ENCODE measurements around the gene WIPF1.

Gene WIPF1

DNA sequence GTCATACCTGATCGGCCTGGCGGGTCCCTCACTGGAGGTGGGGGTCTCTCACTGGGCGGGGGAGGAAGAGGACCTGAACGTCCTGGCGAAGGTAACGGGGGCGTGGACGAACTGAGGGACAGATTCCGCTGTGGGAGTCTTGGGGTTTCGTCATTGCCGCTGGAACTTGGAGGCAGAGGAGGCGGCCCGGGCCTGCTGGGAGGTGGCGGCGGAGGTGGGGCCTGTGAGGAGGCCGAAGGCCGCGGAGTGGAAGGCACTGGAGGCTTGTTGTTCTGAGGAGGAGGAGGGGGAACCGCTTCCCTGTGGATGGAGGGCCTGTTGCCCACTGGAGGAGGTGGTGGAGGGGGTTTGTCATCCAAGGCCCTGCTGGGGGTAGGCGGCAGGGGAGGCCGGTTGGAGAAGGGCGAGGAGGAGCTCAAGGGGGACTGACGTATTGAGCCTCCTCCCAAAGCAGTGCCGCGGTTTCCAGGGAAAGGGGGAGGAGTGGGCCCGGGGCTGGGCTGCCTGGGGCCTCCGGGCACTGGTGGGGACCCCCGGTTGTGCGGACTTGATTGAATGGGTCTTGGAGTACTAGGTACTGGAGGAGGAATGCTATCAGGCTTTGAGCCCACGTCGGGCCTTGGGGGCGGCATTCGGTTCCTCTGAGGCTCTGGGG, 25.8 kb downstream of the WIPF1 start:
- H3K27me3 ChIP-seq, result no peaks in the 10 kb centered on the region
- H3K36me3 ChIP-seq, result peaks cover 94 to 100% (median 100%) of the 10 kb centered on the region in 11 experiments
- peak overlapping the region in 4 of 11 experiments; percentile 14 to 34 (median 26); a peak in 4 of 22 replicates for H3K27ac ChIP-seq
- peaks cover 0 to 56% (median 24%) of the 10 kb centered on the region in 10 experiments; a peak in 13 of 20 replicates for H3K4me1 ChIP-seq
- H3K4me2 ChIP-seq, result no peak overlapping the region
- no peak for TF ChIP-seq Cebpa-rat (IDR thresholded peaks at IDR 0.05)
- H4K20me1 ChIP-seq, result peaks cover 0 to 100% (median 67%) of the 10 kb centered on the region in 11 experiments; a peak in 18 of 22 replicates
- no peak overlapping the region for H3K9ac ChIP-seq
- H3K9me3 ChIP-seq (replicated peaks in 1 of 11), result no peaks in the 10 kb centered on the region
- H3K4me3 ChIP-seq, result no peak overlapping the region

DNA sequence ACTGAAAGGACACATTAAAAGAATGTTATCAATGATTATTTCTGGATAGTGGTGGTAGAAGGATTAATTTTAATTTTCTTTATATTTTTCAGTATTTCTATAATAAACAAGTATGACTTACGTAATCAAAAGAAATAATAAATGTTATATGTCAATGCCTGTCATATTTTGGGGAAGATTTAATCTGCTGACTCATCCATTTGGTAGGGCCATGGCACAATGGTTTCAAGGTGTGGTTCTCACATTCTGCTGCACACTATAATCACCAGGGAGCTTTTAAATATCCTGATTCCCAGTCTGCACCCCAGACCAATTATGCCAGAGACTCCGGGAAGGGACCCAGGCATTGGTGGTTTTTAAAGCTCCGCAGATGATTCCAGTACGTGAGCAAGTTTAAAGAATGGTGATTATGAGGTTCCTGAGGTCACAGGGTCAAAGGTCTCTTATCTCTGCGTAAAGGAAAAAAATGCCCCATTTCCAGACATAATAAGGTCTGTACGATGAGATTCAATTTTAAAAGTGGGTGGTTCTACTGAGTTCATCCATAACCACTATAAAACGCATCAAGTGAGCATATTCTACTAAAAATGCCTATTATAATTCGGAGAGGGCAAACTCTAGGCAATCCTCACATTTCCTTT, 27.2 kb downstream of the WIPF1 start:
- Histone ChIP-seq H3K27ac (no peak overlapping the region), H3K4me3 (no peak overlapping the region), H3K9ac (no peak overlapping the region), H3K4me1 (peaks cover 0 to 56% (median 24%) of the 10 kb centered on the region in 10 experiments; a peak in 13 of 20 replicates), H3K9me3 (replicated peaks in 1 of 11) (no peaks in the 10 kb centered on the region), H3K27me3 (no peaks in the 10 kb centered on the region), H3K4me2 (0 out of 22 replicates have a peak overlapping the region, but pooled peaks of 1 of the 11 experiments have one; percentile 10), H4K20me1 (peaks cover 0 to 100% (median 61%) of the 10 kb centered on the region in 11 experiments; a peak in 17 of 22 replicates), H3K36me3 (peaks cover 94 to 100% (median 100%) of the 10 kb centered on the region in 11 experiments)
- no peak for TF ChIP-seq Cebpa-rat (IDR thresholded peaks at IDR 0.05)

DNA sequence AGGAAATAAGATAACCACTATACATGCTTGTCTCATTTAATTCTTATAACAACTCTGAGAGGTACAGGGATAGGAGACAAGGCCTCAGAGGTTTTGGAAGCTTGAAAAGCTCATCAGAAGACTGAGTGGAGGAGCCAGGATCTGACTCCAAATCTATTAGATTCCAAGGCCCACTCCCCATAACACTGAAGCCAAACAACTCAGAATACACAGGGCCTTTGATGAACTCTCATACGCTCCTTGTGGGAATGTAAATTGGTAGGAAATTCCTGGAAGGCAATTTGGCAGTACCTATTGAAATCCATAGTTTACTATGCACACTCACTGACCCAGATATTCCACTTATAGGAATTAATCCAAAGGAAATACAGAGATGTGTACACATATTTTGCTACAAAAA, 27.9 kb downstream of the WIPF1 start:
- H3K4me1 ChIP-seq, result peaks cover 0 to 55% (median 22%) of the 10 kb centered on the region in 10 experiments; a peak in 13 of 20 replicates
- H4K20me1 ChIP-seq, result peaks cover 0 to 99% (median 54%) of the 10 kb centered on the region in 11 experiments; a peak in 15 of 22 replicates
- no peak overlapping the region; a peak in 1 of 22 replicates for H3K4me2 ChIP-seq
- no peak overlapping the region for H3K9ac ChIP-seq
- no peaks in the 10 kb centered on the region for H3K27me3 ChIP-seq
- H3K36me3 ChIP-seq, result peaks cover 94 to 100% (median 100%) of the 10 kb centered on the region in 11 experiments
- no peak for TF ChIP-seq Cebpa-rat (IDR thresholded peaks at IDR 0.05)
- H3K27ac ChIP-seq, result peak overlapping the region in 2 of 11 experiments; percentile 0 to 64; a peak in 1 of 22 replicates
- H3K4me3 ChIP-seq, result no peak overlapping the region
- no peaks in the 10 kb centered on the region for H3K9me3 ChIP-seq (replicated peaks in 1 of 11)

DNA sequence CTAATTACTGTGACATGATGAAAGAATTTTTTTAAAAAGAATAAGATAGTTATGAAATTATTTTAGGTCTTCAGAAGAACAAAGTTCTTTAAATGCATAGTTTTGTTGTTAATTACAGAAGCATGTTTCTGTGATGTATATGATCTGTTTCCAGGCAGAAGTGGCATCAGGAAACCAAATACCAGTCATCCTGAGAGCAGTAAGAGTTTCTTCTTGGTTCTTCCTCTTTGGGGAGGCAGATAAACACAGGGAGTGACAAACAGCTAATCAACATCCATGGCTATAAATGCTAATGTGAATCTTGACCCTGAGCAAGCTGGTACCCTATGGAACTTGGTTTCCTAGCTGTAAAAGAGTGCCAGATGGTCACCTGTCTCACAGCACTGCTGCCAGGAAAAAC, 29.2 kb downstream of the WIPF1 start:
- no peak for TF ChIP-seq Cebpa-rat (IDR thresholded peaks at IDR 0.05)
- peaks cover 94 to 100% (median 100%) of the 10 kb centered on the region in 11 experiments for H3K36me3 ChIP-seq
- H3K4me2 ChIP-seq, result peak overlapping the region in 2 of 11 experiments; percentile 59; a peak in 3 of 22 replicates
- no peak overlapping the region for H3K9ac ChIP-seq
- H3K4me3 ChIP-seq, result no peak overlapping the region
- H3K27me3 ChIP-seq, result no peaks in the 10 kb centered on the region
- H3K4me1 ChIP-seq, result peaks cover 0 to 43% (median 11%) of the 10 kb centered on the region in 10 experiments; a peak in 13 of 20 replicates
- H4K20me1 ChIP-seq, result peaks cover 0 to 99% (median 52%) of the 10 kb centered on the region in 11 experiments; a peak in 15 of 22 replicates
- no peaks in the 10 kb centered on the region for H3K9me3 ChIP-seq (replicated peaks in 1 of 11)
- H3K27ac ChIP-seq, result peak overlapping the region in 3 of 11 experiments; percentile 12 to 64 (median 37); a peak in 4 of 22 replicates

DNA sequence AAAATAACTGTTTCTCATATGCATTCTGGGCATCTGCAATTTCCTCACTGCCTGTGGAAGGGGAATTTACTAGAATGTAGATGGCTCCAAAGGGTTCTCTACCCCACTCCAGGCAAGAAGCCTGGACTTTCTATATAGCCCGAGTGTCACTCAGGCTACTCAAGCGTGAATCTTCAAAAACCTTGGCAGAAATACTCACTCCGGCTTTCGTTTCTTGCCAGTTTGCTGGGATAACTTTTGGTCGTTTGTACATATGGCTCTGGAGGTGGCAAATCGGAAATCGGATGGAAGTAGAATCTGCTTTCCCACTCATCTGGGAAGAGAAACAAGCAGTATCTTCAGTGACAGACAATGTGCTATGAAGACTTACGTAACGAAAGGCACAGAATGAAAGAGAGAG, 30.7 kb downstream of the WIPF1 start:
- H3K9ac ChIP-seq, result no peak overlapping the region
- H3K4me2 ChIP-seq, result no peak overlapping the region
- no peak for TF ChIP-seq Cebpa-rat (IDR thresholded peaks at IDR 0.05)
- no peaks in the 10 kb centered on the region for H3K27me3 ChIP-seq
- H4K20me1 ChIP-seq, result peaks cover 0 to 99% (median 47%) of the 10 kb centered on the region in 11 experiments; a peak in 15 of 22 replicates
- peaks cover 0 to 40% (median 4%) of the 10 kb centered on the region in 10 experiments; a peak in 8 of 20 replicates for H3K4me1 ChIP-seq
- H3K4me3 ChIP-seq, result no peak overlapping the region
- H3K27ac ChIP-seq, result no peak overlapping the region
- H3K9me3 ChIP-seq (replicated peaks in 1 of 11), result no peaks in the 10 kb centered on the region
- H3K36me3 ChIP-seq, result peaks cover 94 to 100% (median 100%) of the 10 kb centered on the region in 11 experiments

DNA sequence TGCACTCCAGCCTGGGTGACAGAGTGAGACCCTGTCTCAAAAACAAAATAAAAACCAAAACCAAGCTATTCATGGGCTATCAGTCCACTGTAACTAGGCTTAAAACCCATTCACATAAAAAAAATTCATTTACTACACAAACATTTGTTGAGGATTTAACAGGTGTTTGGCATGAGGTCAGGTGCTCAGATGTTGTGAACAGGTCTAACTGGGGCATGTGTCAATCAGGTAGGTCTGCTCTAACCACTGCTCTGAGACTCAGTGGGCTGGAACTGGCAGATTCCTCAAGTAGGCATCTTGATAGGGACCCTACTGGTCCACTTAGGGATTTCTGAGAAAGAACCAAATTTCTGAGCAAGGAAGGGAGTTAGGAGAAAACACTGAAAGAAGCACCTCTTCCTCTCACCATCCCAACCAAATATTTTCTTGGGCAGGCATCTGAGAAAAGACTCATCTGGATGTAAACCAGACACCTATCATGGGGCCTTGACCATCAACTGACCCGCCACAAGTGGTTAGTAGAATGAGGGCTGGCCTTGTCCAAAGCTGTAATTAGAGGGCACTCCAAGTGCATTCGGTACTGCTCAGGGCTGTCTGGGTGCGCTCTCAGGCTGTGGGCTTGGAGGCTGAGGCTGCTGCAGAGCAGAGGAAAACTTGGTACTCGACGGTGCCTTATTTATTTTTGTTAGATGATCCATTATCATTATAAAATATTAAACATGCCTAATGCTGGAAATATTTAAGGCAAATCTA, 33.9 kb downstream of the WIPF1 start:
- Histone ChIP-seq H3K4me1 (peaks cover 0 to 12% (median 2%) of the 10 kb centered on the region in 10 experiments; a peak in 7 of 20 replicates), H3K27me3 (no peaks in the 10 kb centered on the region), H4K20me1 (peaks cover 0 to 98% (median 21%) of the 10 kb centered on the region in 11 experiments; a peak in 16 of 22 replicates), H3K36me3 (peaks cover 91 to 100% (median 98%) of the 10 kb centered on the region in 11 experiments), H3K9me3 (replicated peaks in 1 of 11) (no peaks in the 10 kb centered on the region), H3K9ac (no peak overlapping the region), H3K4me3 (no peak overlapping the region), H3K4me2 (no peak overlapping the region), H3K27ac (no peak overlapping the region)
- TF ChIP-seq Cebpa-rat (IDR thresholded peaks at IDR 0.05), result no peak

DNA sequence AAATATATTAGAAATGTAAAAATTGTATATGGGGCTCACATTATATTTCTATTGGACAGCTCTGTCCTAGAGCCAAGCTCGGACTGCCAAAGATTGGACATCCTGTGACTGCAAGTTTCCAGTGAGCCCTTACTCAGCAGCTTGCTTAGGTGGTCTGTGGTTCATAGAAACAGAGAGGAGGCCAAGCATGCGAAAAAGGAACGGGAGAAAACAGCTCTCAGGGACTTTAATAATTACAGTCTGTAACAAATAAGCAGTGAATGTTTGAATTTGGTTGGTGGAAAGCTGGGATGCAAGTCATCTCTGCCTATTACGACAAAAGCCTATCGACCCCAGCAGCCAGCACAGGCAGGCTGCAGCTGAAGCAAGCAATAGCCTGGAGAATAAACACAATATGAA, 35.6 kb downstream of the WIPF1 start:
- H3K9me3 ChIP-seq (replicated peaks in 1 of 11), result no peaks in the 10 kb centered on the region
- H3K4me1 ChIP-seq, result no peaks in the 10 kb centered on the region
- H3K9ac ChIP-seq, result no peak overlapping the region
- no peak overlapping the region for H3K4me3 ChIP-seq
- no peaks in the 10 kb centered on the region for H3K27me3 ChIP-seq
- peaks cover 0 to 84% (median 12%) of the 10 kb centered on the region in 11 experiments; a peak in 11 of 22 replicates for H4K20me1 ChIP-seq
- no peak overlapping the region for H3K4me2 ChIP-seq
- no peak for TF ChIP-seq Cebpa-rat (IDR thresholded peaks at IDR 0.05)
- H3K36me3 ChIP-seq, result peaks cover 79 to 93% (median 89%) of the 10 kb centered on the region in 11 experiments
- no peak overlapping the region for H3K27ac ChIP-seq

DNA sequence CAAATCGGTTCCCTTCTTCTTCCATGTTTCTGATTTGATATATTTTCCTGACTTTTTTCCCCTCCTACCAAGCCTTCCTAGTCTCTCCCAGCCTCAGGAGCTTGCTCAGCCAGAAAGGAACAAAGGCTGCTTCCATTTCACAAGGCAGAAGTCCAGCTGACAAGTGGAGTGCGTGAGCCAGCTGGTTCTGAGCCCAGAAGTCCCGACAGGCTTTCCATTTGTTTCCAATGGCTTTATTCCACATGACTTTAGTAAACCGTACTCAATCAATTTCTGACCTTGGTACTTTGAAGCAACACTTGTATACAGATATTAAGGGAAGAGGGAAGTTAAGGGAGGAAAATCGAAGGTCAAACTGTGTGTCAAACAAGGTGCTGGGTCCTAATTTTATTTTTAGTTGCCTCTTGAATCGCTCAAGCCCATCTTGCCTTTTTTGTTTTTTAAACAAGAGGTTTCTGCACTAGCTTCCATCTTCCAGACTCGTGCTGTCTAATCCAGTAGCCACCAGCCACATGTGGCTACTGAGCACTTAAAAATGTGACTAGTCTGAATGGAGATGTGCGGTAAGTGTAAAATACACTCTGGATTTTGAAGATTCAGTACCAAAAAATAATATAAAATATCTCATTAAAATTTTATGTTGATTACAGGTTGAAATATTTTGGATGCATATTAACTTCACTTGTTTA, 36.2 kb downstream of the WIPF1 start:
- no peak overlapping the region for H3K4me3 ChIP-seq
- no peak overlapping the region for H3K27ac ChIP-seq
- H3K4me1 ChIP-seq, result no peaks in the 10 kb centered on the region
- no peak overlapping the region for H3K4me2 ChIP-seq
- TF ChIP-seq Cebpa-rat (IDR thresholded peaks at IDR 0.05), result no peak
- peaks cover 0 to 78% (median 14%) of the 10 kb centered on the region in 11 experiments; a peak in 11 of 22 replicates for H4K20me1 ChIP-seq
- no peak overlapping the region for H3K9ac ChIP-seq
- no peaks in the 10 kb centered on the region for H3K27me3 ChIP-seq
- no peaks in the 10 kb centered on the region for H3K9me3 ChIP-seq (replicated peaks in 1 of 11)
- H3K36me3 ChIP-seq, result peaks cover 74 to 89% (median 84%) of the 10 kb centered on the region in 11 experiments

Data from BLaER1 treated with 17β-estradiol and CSF1 and Interleukin-3, amounts not matched to agents 10 nM and 100 nM (cell line).